GM12878 (cell line): ENCODE results near the gene CBARP. TPM values are rescaled to one million over a fixed set of nuclear protein-coding genes. Genes with fewer than 3 reads are reported as not detected.
A peak's percentile ranks its signal among the peaks of the same experiment; 100 is the strongest.

ENCODE experiments used
- BCL11A ChIP-seq: IDR thresholded peaks from 2 replicates; pipeline ENCODE4 v1.6.1; 2011; ENCODE audit warnings: low read depth, low read length
- BRCA1 ChIP-seq: IDR thresholded peaks from 2 replicates; pipeline ENCODE4 v1.6.1; 2011; ENCODE audit warnings: low read depth, low read length, improper control_type of control experiment
- CHD4 ChIP-seq: fragments of 200-600 bp; sonication (generic); IDR thresholded peaks from 2 replicates; pipeline ENCODE4 v1.6.1; 2016; ENCODE audit warnings: mild to moderate bottlenecking
- HCFC1 ChIP-seq: fragments of 150-350 bp; IDR thresholded peaks from 2 replicates; pipeline ENCODE4 v1.6.1; 2014; ENCODE audit warnings: low read length
- NR2F1 ChIP-seq: fragments of 450-650 bp; conservative IDR thresholded peaks from 2 replicates; pipeline ENCODE4 v1.6.1; 2017; ENCODE audit warnings: mild to moderate bottlenecking
- NRF1 ChIP-seq: conservative IDR thresholded peaks from 2 replicates; pipeline ENCODE4 v1.6.1; 2011; ENCODE audit warnings: mild to moderate bottlenecking, low read depth, low read length, improper control_type of control experiment
- POLR2AphosphoS5 ChIP-seq: IDR thresholded peaks from 2 replicates; pipeline ENCODE4 v1.6.1; 2011; ENCODE audit warnings: mild to moderate bottlenecking, low read length, inconsistent platforms
- SMARCA5 ChIP-seq: fragments of 450-650 bp; IDR thresholded peaks from 2 replicates; pipeline ENCODE4 v1.6.1; 2017; ENCODE audit warnings: mild to moderate bottlenecking
- WRNIP1 ChIP-seq: IDR thresholded peaks from 2 replicates; pipeline ENCODE4 v1.6.1; 2011; ENCODE audit warnings: low read depth, low read length, improper control_type of control experiment, borderline replicate concordance
- ZNF384 ChIP-seq: IDR thresholded peaks from 2 replicates; pipeline ENCODE4 v1.6.1; 2012; ENCODE audit warnings: low read depth, mild to moderate bottlenecking, low read length, improper control_type of control experiment, borderline replicate concordance
- polyA plus RNA-seq, 11 experiments: library from polyadenylated mRNA; depleted of rRNA in 4 of 11; unstranded in 6 of 11; stranded (reverse) in 5 of 11; fragments of >200 nt; fragmentation: Nextera tagmentation in 4 of 11; fragmentation: Illumina TruSeq in 1 of 11; extraction: Ambion mirVana in 4 of 11; extraction: Trizol in 1 of 11; gene quantifications; 1 replicate in 1 of 11; 2 replicates in 10 of 11; pipeline versions ENCODE4 v1.2.1 to v1.2.3, GENCODE V29; 2011 to 2016; ENCODE audit warnings: inconsistent platforms in 2 of 11, missing spikeins in 2 of 11, low read depth in 1 of 11
- total RNA-seq, 4 experiments: library from RNA; depleted of rRNA in 3 of 4; stranded (reverse); fragments of >200 nt in 3 of 4; fragmentation: Illumina TruSeq in 1 of 4; extraction: Trizol in 1 of 4; gene quantifications; 2 replicates each; pipeline versions ENCODE4 v1.2.1 to v1.2.3, GENCODE V29; 2013 to 2021
- TF ChIP-seq, protein P1 (sequence below): fragments of 450-650 bp; IDR thresholded peaks from 2 replicates; pipeline ENCODE4 v1.6.1; 2017; ENCODE audit warnings: mild to moderate bottlenecking, moderate library complexity
- TF ChIP-seq, protein P2 (sequence below): fragments of 450-650 bp; IDR thresholded peaks from 2 replicates; pipeline ENCODE4 v1.6.1; 2016; ENCODE audit warnings: mild to moderate bottlenecking, moderate library complexity, borderline replicate concordance
- TF ChIP-seq, protein P3 (sequence below): fragments of 450-650 bp; IDR thresholded peaks from 2 replicates; pipeline ENCODE4 v1.6.1; 2016; ENCODE audit warnings: mild to moderate bottlenecking
- TF ChIP-seq, protein P4 (sequence below): fragments of 450-650 bp; IDR thresholded peaks from 2 replicates; pipeline ENCODE4 v1.6.1; 2017; ENCODE audit warnings: mild to moderate bottlenecking, moderate library complexity
- TF ChIP-seq, protein P5 (sequence below): fragments of 450-650 bp; IDR thresholded peaks from 2 replicates; pipeline ENCODE4 v1.6.1; 2017; ENCODE audit warnings: mild to moderate bottlenecking, low read depth, inconsistent platforms; ENCODE audit not compliant: poor library complexity, severe bottlenecking

CBARP gene
- total and polyA plus RNA-seq, 10 of the 15 experiments (the other 5 are each of a cell fraction or from before 2014, with no cell fraction given): 0.04 to 0.59 (median 0.18) TPM; not detected in 3

DNA sequence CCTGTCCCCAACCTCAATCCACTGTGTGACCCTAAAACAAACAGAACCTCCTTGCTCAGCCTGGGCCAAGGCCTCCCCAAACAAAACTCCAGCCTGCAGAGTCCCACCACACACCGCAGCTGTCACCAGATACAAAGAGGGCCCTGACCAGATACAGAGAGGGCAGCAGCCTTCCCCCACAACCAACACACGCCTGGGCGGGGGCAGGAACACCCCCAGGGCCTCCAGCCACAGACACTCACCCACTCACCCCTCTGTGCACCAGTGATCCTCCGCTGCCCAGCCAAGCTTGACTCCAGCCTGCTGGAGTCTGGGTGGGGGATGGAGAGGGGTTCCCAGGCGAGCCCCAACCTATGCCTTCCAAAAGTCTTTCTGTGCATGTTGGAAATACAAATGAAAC is 25.4 kb upstream of the CBARP start (continued):
- TF ChIP-seq, protein P1, sequence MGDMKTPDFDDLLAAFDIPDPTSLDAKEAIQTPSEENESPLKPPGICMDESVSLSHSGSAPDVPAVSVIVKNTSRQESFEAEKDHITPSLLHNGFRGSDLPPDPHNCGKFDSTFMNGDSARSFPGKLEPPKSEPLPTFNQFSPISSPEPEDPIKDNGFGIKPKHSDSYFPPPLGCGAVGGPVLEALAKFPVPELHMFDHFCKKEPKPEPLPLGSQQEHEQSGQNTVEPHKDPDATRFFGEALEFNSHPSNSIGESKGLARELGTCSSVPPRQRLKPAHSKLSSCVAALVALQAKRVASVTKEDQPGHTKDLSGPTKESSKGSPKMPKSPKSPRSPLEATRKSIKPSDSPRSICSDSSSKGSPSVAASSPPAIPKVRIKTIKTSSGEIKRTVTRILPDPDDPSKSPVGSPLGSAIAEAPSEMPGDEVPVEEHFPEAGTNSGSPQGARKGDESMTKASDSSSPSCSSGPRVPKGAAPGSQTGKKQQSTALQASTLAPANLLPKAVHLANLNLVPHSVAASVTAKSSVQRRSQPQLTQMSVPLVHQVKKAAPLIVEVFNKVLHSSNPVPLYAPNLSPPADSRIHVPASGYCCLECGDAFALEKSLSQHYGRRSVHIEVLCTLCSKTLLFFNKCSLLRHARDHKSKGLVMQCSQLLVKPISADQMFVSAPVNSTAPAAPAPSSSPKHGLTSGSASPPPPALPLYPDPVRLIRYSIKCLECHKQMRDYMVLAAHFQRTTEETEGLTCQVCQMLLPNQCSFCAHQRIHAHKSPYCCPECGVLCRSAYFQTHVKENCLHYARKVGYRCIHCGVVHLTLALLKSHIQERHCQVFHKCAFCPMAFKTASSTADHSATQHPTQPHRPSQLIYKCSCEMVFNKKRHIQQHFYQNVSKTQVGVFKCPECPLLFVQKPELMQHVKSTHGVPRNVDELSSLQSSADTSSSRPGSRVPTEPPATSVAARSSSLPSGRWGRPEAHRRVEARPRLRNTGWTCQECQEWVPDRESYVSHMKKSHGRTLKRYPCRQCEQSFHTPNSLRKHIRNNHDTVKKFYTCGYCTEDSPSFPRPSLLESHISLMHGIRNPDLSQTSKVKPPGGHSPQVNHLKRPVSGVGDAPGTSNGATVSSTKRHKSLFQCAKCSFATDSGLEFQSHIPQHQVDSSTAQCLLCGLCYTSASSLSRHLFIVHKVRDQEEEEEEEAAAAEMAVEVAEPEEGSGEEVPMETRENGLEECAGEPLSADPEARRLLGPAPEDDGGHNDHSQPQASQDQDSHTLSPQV: no peak
- TF ChIP-seq, protein P2, sequence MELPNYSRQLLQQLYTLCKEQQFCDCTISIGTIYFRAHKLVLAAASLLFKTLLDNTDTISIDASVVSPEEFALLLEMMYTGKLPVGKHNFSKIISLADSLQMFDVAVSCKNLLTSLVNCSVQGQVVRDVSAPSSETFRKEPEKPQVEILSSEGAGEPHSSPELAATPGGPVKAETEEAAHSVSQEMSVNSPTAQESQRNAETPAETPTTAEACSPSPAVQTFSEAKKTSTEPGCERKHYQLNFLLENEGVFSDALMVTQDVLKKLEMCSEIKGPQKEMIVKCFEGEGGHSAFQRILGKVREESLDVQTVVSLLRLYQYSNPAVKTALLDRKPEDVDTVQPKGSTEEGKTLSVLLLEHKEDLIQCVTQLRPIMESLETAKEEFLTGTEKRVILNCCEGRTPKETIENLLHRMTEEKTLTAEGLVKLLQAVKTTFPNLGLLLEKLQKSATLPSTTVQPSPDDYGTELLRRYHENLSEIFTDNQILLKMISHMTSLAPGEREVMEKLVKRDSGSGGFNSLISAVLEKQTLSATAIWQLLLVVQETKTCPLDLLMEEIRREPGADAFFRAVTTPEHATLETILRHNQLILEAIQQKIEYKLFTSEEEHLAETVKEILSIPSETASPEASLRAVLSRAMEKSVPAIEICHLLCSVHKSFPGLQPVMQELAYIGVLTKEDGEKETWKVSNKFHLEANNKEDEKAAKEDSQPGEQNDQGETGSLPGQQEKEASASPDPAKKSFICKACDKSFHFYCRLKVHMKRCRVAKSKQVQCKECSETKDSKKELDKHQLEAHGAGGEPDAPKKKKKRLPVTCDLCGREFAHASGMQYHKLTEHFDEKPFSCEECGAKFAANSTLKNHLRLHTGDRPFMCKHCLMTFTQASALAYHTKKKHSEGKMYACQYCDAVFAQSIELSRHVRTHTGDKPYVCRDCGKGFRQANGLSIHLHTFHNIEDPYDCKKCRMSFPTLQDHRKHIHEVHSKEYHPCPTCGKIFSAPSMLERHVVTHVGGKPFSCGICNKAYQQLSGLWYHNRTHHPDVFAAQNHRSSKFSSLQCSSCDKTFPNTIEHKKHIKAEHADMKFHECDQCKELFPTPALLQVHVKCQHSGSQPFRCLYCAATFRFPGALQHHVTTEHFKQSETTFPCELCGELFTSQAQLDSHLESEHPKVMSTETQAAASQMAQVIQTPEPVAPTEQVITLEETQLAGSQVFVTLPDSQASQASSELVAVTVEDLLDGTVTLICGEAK: no peak
- no peak for TF ChIP-seq BRCA1
- TF ChIP-seq, protein P3, sequence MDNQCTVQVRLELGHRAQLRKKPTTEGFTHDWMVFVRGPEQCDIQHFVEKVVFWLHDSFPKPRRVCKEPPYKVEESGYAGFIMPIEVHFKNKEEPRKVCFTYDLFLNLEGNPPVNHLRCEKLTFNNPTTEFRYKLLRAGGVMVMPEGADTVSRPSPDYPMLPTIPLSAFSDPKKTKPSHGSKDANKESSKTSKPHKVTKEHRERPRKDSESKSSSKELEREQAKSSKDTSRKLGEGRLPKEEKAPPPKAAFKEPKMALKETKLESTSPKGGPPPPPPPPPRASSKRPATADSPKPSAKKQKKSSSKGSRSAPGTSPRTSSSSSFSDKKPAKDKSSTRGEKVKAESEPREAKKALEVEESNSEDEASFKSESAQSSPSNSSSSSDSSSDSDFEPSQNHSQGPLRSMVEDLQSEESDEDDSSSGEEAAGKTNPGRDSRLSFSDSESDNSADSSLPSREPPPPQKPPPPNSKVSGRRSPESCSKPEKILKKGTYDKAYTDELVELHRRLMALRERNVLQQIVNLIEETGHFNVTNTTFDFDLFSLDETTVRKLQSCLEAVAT: no peak
- TF ChIP-seq, protein P4, sequence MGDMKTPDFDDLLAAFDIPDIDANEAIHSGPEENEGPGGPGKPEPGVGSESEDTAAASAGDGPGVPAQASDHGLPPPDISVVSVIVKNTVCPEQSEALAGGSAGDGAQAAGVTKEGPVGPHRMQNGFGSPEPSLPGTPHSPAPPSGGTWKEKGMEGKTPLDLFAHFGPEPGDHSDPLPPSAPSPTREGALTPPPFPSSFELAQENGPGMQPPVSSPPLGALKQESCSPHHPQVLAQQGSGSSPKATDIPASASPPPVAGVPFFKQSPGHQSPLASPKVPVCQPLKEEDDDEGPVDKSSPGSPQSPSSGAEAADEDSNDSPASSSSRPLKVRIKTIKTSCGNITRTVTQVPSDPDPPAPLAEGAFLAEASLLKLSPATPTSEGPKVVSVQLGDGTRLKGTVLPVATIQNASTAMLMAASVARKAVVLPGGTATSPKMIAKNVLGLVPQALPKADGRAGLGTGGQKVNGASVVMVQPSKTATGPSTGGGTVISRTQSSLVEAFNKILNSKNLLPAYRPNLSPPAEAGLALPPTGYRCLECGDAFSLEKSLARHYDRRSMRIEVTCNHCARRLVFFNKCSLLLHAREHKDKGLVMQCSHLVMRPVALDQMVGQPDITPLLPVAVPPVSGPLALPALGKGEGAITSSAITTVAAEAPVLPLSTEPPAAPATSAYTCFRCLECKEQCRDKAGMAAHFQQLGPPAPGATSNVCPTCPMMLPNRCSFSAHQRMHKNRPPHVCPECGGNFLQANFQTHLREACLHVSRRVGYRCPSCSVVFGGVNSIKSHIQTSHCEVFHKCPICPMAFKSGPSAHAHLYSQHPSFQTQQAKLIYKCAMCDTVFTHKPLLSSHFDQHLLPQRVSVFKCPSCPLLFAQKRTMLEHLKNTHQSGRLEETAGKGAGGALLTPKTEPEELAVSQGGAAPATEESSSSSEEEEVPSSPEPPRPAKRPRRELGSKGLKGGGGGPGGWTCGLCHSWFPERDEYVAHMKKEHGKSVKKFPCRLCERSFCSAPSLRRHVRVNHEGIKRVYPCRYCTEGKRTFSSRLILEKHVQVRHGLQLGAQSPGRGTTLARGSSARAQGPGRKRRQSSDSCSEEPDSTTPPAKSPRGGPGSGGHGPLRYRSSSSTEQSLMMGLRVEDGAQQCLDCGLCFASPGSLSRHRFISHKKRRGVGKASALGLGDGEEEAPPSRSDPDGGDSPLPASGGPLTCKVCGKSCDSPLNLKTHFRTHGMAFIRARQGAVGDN: no peak; the same call in 1 of the 2 replicates
- no peak for TF ChIP-seq NRF1
- no peak for TF ChIP-seq POLR2AphosphoS5
- no peak for TF ChIP-seq WRNIP1
- peak; percentile 17 for TF ChIP-seq NR2F1
- TF ChIP-seq CHD4: no peak
- TF ChIP-seq HCFC1: no peak
- TF ChIP-seq, protein P5, sequence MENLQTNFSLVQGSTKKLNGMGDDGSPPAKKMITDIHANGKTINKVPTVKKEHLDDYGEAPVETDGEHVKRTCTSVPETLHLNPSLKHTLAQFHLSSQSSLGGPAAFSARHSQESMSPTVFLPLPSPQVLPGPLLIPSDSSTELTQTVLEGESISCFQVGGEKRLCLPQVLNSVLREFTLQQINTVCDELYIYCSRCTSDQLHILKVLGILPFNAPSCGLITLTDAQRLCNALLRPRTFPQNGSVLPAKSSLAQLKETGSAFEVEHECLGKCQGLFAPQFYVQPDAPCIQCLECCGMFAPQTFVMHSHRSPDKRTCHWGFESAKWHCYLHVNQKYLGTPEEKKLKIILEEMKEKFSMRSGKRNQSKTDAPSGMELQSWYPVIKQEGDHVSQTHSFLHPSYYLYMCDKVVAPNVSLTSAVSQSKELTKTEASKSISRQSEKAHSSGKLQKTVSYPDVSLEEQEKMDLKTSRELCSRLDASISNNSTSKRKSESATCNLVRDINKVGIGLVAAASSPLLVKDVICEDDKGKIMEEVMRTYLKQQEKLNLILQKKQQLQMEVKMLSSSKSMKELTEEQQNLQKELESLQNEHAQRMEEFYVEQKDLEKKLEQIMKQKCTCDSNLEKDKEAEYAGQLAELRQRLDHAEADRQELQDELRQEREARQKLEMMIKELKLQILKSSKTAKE: peak; percentile 16
- no peak for TF ChIP-seq ZNF384
- no peak for TF ChIP-seq SMARCA5
- no peak for TF ChIP-seq BCL11A
